ENCODE data around the gene ZNF768. TPM values are rescaled to one million over a fixed set of nuclear protein-coding genes. Genes with fewer than 3 reads are reported as not detected.
A peak's percentile ranks its signal among the peaks of the same experiment; 100 is the strongest.
"Not testable (repeated sequence)": the region's sequence is repeated elsewhere in the genome, so short reads cannot be mapped to it uniquely, and the experiment has no call there.

Gene ZNF768
- total and polyA plus RNA-seq, 2 of the 13 experiments (the other 11 are each of a cell fraction or from before 2014, with no cell fraction given): 26.7 to 34.4 TPM

- FAIRE-seq: peak; percentile 71
- H3K4me1 ChIP-seq (ENCODE audit: insufficient read depth, low read length): peaks cover 79% of the 10 kb centered on the region
- H3K9me3 ChIP-seq (ENCODE audit: low read length); H2AFZ ChIP-seq (ENCODE audit: low read length); H3K36me3 ChIP-seq (replicated peaks in 1 of 2; ENCODE audit: control insufficient read depth in 1 of 2, insufficient read depth in 2 of 2, low read length in 2 of 2); H3K27me3 ChIP-seq (ENCODE audit: control insufficient read depth in 1 of 2, insufficient read depth in 2 of 2, low read length in 2 of 2); H3K79me2 ChIP-seq (ENCODE audit: insufficient read depth, low read length); H4K20me1 ChIP-seq (ENCODE audit: insufficient read depth, low read length); in situ Hi-C loops (cut with HindIII; ENCODE audit: extremely low pct_ligation_motif_present, low pct_unique_long_range_greater_than_20kb); BruUV-seq (replicated peaks); CTCF ChIA-PET (ENCODE audit: low intra/inter-chr PET ratio, low total read pairs); TF ChIP-seq CREB1 (IDR thresholded peaks at IDR 0.05): not testable (repeated sequence)
- intact Hi-C loops (cut with micrococcal nuclease; ENCODE audit: unreplicated experiment): loop anchor here (5.0 kb wide), 1 partner anchor 76 kb away; no protein-coding TSS in a partner anchor
- peak overlapping the region; percentile 62 for H3K27ac ChIP-seq (ENCODE audit: extremely low read length, insufficient read depth, low read length)
- H3K4me3 ChIP-seq (replicated peaks in 1 of 3; ENCODE audit: insufficient read depth in 1 of 3, low read depth in 2 of 3, low read length in 3 of 3): peak overlapping the region; percentile 48 to 63 (median 58)
- POLR2A ChIA-PET: interaction anchor here (0.6 to 4.0 kb wide), 9 partner anchors 11 to 147 kb away, joined by 3 to 30 read pairs (median 3); partner anchors contain the start of genes DCTPP1, ZNF688, ZNF689 and ZNF764
- peak; percentile 84 for ATAC-seq
- 1% methylated on average over 9 of the region's 9 CpGs for WGBS (ENCODE audit: low lambda C conversion rate)
- peak; percentile 72 for DNase-seq (ENCODE audit: low spot score)
- peak overlapping the region; percentile 97 for H3K4me2 ChIP-seq (ENCODE audit: low read depth, low read length)
- peak overlapping the region; percentile 67 for H3K9ac ChIP-seq (ENCODE audit: insufficient read depth, low read depth, low read length)
- TF ChIP-seq CREB1 (CRISPR knock-in tag; IDR thresholded peaks at IDR 0.05) (peak; percentile 58; the same call in 1 of the 2 replicates), ZNF781 (CRISPR knock-in tag; IDR thresholded peaks at IDR 0.05; ENCODE audit: borderline replicate concordance, not compliant biosample characterization) (peak; percentile 22), TOE1 (CRISPR knock-in tag; IDR thresholded peaks at IDR 0.05) (peak; percentile 87; the same call in 1 of the 2 replicates), FOXO4 (CRISPR knock-in tag; conservative IDR thresholded peaks at IDR 0.05) (0 out of 2 replicates have a peak, but pooled peaks have one; percentile 41), GATAD2A (CRISPR knock-in tag; IDR thresholded peaks at IDR 0.05) (peak; percentile 68), ZNF761 (CRISPR knock-in tag; conservative IDR thresholded peaks at IDR 0.05) (peak; percentile 44; the same call in 1 of the 2 replicates), ZNF609 (CRISPR knock-in tag; IDR thresholded peaks at IDR 0.05; ENCODE audit: borderline replicate concordance) (peak; percentile 91; the same call in 1 of the 2 replicates), ERF (CRISPR knock-in tag; IDR thresholded peaks at IDR 0.05) (peak; percentile 57; the same call in 1 of the 2 replicates), KLF9 (CRISPR knock-in tag; IDR thresholded peaks at IDR 0.05; ENCODE audit: low read depth) (0 out of 2 replicates have a peak, but pooled peaks have one; percentile 71), PATZ1 (CRISPR knock-in tag; IDR thresholded peaks at IDR 0.05) (peak; percentile 89), SMAD1 (CRISPR knock-in tag; IDR thresholded peaks at IDR 0.05; ENCODE audit: borderline replicate concordance, low read depth) (0 out of 2 replicates have a peak, but pooled peaks have one; percentile 26), FOXO1 (CRISPR knock-in tag; IDR thresholded peaks at IDR 0.05) (peak; percentile 31; the same call in 1 of the 2 replicates), HMG20A (CRISPR knock-in tag; IDR thresholded peaks at IDR 0.05; ENCODE audit: borderline replicate concordance) (0 out of 2 replicates have a peak, but pooled peaks have one; percentile 15)
- TF ChIP-seq, protein P1, sequence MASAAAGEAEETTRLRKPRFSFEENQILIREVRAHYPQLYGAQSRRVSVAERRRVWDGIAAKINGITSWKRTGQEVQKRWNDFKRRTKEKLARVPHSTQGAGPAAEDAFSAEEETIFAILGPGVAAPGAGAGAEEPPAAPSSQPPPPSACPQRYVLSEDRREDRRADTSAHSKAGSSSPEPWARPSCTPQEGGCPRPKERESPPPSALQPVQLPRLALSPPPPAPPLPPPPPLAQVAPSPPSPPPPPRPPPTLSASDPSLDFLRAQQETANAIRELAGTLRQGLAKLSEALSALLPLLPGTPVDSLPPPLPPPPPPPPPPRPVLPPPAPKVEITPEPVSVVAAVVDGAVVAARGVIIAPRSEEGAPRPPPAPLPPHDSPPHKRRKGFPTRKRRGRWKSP (CRISPR knock-in tag; IDR thresholded peaks at IDR 0.05): 0 out of 2 replicates have a peak, but pooled peaks have one; percentile 54
Measured at GRCh38 chr16:30540916-30541464, 14.6 kb upstream of the ZNF768 start.

Data from HepG2 (cell line).